WTC11 (cell line): Measurements from ENCODE around the gene PARL. TPM values are rescaled to one million over a fixed set of nuclear protein-coding genes. Genes with fewer than 3 reads are reported as not detected.

ENCODE experiments used
- ATAC-seq: fragments of 200-7000 bp; cut with Tn5 transposase; 2 replicates; pipeline ENCODE4 v1.10.0; 2021; ENCODE audit warnings: mild to moderate bottlenecking, moderate library complexity
- CTCF ChIA-PET: fragments of 300-600 bp; sonication (Branson Sonifier 250); formaldehyde crosslinking; loops from one replicate; lab custom pipeline; 2021; ENCODE audit warnings: antibody characterized with exemption; lab: Charles Lee
- POLR2A ChIA-PET: fragments of 350-600 bp; sonication (Branson Sonifier 250); formaldehyde crosslinking; loops from one replicate; lab custom pipeline; 2021; ENCODE audit warnings: antibody characterized with exemption; lab: Charles Lee
- DNase-seq: peaks from one replicate; pipeline ENCODE4 v3.0.0; 2021; ENCODE audit warnings: low spot score
- H3K27ac Mint-ChIP-seq: 2 replicates; pipeline ENCODE4 v1.8.0; 2021; ENCODE audit warnings: mixed read lengths
- H3K27me3 Mint-ChIP-seq: 2 replicates; pipeline ENCODE4 v1.8.0; 2021; ENCODE audit warnings: low read depth, mild to moderate bottlenecking, moderate library complexity, mixed read lengths
- H3K36me3 Mint-ChIP-seq: 2 replicates; pipeline ENCODE4 v1.8.0; 2021; ENCODE audit warnings: mixed read lengths
- H3K4me1 Mint-ChIP-seq: 2 replicates; pipeline ENCODE4 v1.8.0; 2022; ENCODE audit warnings: mixed read lengths
- H3K4me3 Mint-ChIP-seq: 2 replicates; pipeline ENCODE4 v1.8.0; 2021; ENCODE audit warnings: mild to moderate bottlenecking, moderate library complexity, mixed read lengths
- H3K9me3 Mint-ChIP-seq: 2 replicates; pipeline ENCODE4 v1.8.0; 2021; ENCODE audit warnings: mixed read lengths
- ATF3 ChIP-seq: sonication (generic); formaldehyde crosslinking; conservative IDR thresholded peaks from 2 replicates; pipeline ENCODE4 v1.8.1; 2022; ENCODE audit warnings: mild to moderate bottlenecking, missing genetic modification reagents
- CBFB ChIP-seq: sonication (generic); formaldehyde crosslinking; IDR thresholded peaks from 2 replicates; pipeline ENCODE4 v1.8.1; 2022; ENCODE audit warnings: mild to moderate bottlenecking, low read depth, missing genetic modification reagents
- CREB1 ChIP-seq: sonication (generic); formaldehyde crosslinking; IDR thresholded peaks from 2 replicates; pipeline ENCODE4 v1.8.0; 2023; ENCODE audit warnings: mild to moderate bottlenecking, missing genetic modification reagents
- CREM ChIP-seq: sonication (generic); formaldehyde crosslinking; IDR thresholded peaks from 2 replicates; pipeline ENCODE4 v1.8.1; 2022; ENCODE audit warnings: mild to moderate bottlenecking, missing genetic modification reagents, moderate library complexity
- FOXP1 ChIP-seq: sonication (generic); formaldehyde crosslinking; IDR thresholded peaks from 2 replicates; pipeline ENCODE4 v1.8.0; 2022; ENCODE audit warnings: missing genetic modification reagents, mild to moderate bottlenecking, moderate library complexity, borderline replicate concordance
- HMGXB4 ChIP-seq: sonication (generic); formaldehyde crosslinking; IDR thresholded peaks from 2 replicates; pipeline ENCODE4 v1.8.1; 2023; ENCODE audit warnings: mild to moderate bottlenecking, moderate library complexity, missing genetic modification reagents
- JAZF1 ChIP-seq: fragments of 250-450 bp; sonication (Bioruptor Pico); IDR thresholded peaks from 2 replicates; pipeline ENCODE4 v1.9.0; 2021; ENCODE audit warnings: moderate library complexity, mild to moderate bottlenecking, inconsistent platforms
- MXD4 ChIP-seq: fragments of 250-450 bp; sonication (Bioruptor Pico); IDR thresholded peaks from 2 replicates; pipeline ENCODE4 v1.8.0; 2021; ENCODE audit warnings: mild to moderate bottlenecking, moderate library complexity, borderline replicate concordance
- NFATC4 ChIP-seq: fragments of 250-450 bp; sonication (Bioruptor Pico); IDR thresholded peaks from 2 replicates; pipeline ENCODE4 v1.9.0; 2021; ENCODE audit warnings: mild to moderate bottlenecking
- NR2C2 ChIP-seq: sonication (generic); formaldehyde crosslinking; IDR thresholded peaks from 2 replicates; pipeline ENCODE4 v1.8.0; 2022; ENCODE audit warnings: mild to moderate bottlenecking, missing genetic modification reagents
- NR3C1 ChIP-seq: sonication (generic); formaldehyde crosslinking; conservative IDR thresholded peaks from 2 replicates; pipeline ENCODE4 v1.8.1; 2023; ENCODE audit warnings: low read depth, mild to moderate bottlenecking, missing genetic modification reagents
- RELA ChIP-seq: sonication (generic); formaldehyde crosslinking; IDR thresholded peaks from 2 replicates; pipeline ENCODE4 v1.8.1; 2022; ENCODE audit warnings: missing genetic modification reagents, mild to moderate bottlenecking, borderline replicate concordance
- SMAD3 ChIP-seq: sonication (generic); formaldehyde crosslinking; IDR thresholded peaks from 2 replicates; pipeline ENCODE4 v1.8.0; 2022; ENCODE audit warnings: missing genetic modification reagents, mild to moderate bottlenecking, borderline replicate concordance
- SMAD4 ChIP-seq: sonication (generic); formaldehyde crosslinking; IDR thresholded peaks from 2 replicates; pipeline ENCODE4 v1.8.0; 2022; ENCODE audit warnings: mild to moderate bottlenecking, missing genetic modification reagents
- TCF7 ChIP-seq: sonication (generic); formaldehyde crosslinking; IDR thresholded peaks from 2 replicates; pipeline ENCODE4 v1.8.0; 2022; ENCODE audit warnings: mild to moderate bottlenecking, low read depth, missing genetic modification reagents, moderate library complexity
- ZNF121 ChIP-seq: sonication (generic); formaldehyde crosslinking; IDR thresholded peaks from 2 replicates; pipeline ENCODE4 v1.8.0; 2023; ENCODE audit warnings: missing genetic modification reagents
- ZNF219 ChIP-seq: sonication (generic); formaldehyde crosslinking; IDR thresholded peaks from 2 replicates; pipeline ENCODE4 v1.8.0; 2023; ENCODE audit warnings: missing genetic modification reagents, mild to moderate bottlenecking, borderline replicate concordance
- ZNF232 ChIP-seq: sonication (generic); formaldehyde crosslinking; IDR thresholded peaks from 2 replicates; pipeline ENCODE4 v1.8.0; 2022; ENCODE audit warnings: mild to moderate bottlenecking, missing genetic modification reagents
- ZNF281 ChIP-seq: sonication (generic); formaldehyde crosslinking; IDR thresholded peaks from 2 replicates; pipeline ENCODE4 v1.8.0; 2023; ENCODE audit warnings: mild to moderate bottlenecking, missing genetic modification reagents
- ZNF416 ChIP-seq: fragments of 250-450 bp; sonication (Bioruptor Pico); IDR thresholded peaks from 2 replicates; pipeline ENCODE4 v1.9.0; 2021; ENCODE audit warnings: mild to moderate bottlenecking, inconsistent platforms
- ZNF423 ChIP-seq: fragments of 250-450 bp; sonication (Bioruptor Pico); IDR thresholded peaks from 2 replicates; pipeline ENCODE4 v2.1.2; 2022; ENCODE audit warnings: mild to moderate bottlenecking, moderate library complexity
- total RNA-seq: library from RNA; stranded (reverse); gene quantifications from 3 replicates; pipeline ENCODE4 v1.2.3, GENCODE V29; 2021
- TF ChIP-seq, protein P1 (sequence below): fragments of 250-450 bp; sonication (Bioruptor Pico); IDR thresholded peaks from 2 replicates; pipeline ENCODE4 v1.8.0; 2021; ENCODE audit warnings: mild to moderate bottlenecking
- TF ChIP-seq, protein P2 (sequence below): sonication (generic); formaldehyde crosslinking; IDR thresholded peaks from 2 replicates; pipeline ENCODE4 v1.8.1; 2023; ENCODE audit warnings: mild to moderate bottlenecking, missing genetic modification reagents

Gene PARL
- total RNA-seq, 1 experiment from 2014 or later, result 93.5 TPM

DNA sequence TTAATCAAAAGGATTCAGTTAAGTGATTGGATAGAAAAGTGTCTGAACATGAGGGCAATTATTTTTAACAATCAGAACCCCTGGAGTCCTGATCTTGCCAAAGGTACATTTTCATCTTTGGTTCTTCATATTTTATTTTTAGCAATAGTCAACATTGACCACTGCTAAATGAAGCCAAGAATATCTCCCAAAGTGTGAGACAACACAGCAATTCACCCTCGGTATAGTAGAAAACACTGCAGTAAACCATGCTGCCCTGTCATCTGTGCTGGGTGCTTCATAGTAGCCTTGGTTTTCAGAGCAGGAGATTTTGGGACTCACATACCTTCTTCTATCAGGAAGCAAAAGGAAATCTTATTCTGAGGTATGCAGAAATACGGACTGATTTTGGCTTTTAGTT lies 47.2 kb upstream of the PARL start:
- Mint-ChIP-seq H3K9me3 (no peaks in the 10 kb centered on the region), H3K36me3 (peaks cover 21% of the 10 kb centered on the region), H3K27me3 (no peaks in the 10 kb centered on the region), H3K27ac (no peak overlapping the region)
- ATAC-seq, result no peak
- CTCF ChIA-PET, result no interaction called here
- no peak for TF ChIP-seq SMAD3 (CRISPR knock-in tag)
- no peak for TF ChIP-seq NR2C2 (CRISPR knock-in tag)
- no peak for TF ChIP-seq SMAD4 (CRISPR knock-in tag)
- no peak for TF ChIP-seq NFATC4 (CRISPR knock-in tag)
- no peak for TF ChIP-seq CBFB (CRISPR knock-in tag)
- TF ChIP-seq CREB1 (CRISPR knock-in tag), result no peak
- no peak for TF ChIP-seq TCF7 (CRISPR knock-in tag)
- TF ChIP-seq JAZF1 (CRISPR knock-in tag), result no peak
- no peak for TF ChIP-seq FOXP1
- TF ChIP-seq ZNF423 (CRISPR knock-in tag), result no peak
- TF ChIP-seq ZNF121 (CRISPR knock-in tag), result no peak
- TF ChIP-seq, all 79 proteins: peak for 0
- Mint-ChIP-seq H3K4me1 (no peaks in the 10 kb centered on the region), H3K4me3 (no peak overlapping the region)
- POLR2A ChIA-PET, result no interaction called here
- DNase-seq, result no peak

DNA sequence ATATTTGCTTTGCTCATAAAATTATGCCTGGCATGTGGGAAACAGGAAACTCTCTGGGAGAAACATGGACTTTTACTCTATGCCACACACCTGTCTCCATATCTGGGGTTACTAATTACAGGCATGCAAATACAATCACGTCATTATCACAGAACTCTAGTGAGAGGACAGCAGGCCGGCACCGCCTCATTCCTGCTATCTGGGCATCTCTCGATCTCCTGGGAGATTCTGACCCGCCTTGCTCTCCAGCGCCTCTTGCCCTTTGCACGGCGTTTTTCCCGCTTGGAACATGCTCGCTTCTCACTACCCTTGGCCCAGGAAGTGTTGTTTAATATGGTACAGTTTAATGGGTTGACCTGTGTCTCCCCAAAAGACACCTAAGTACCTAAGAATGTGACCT lies 45.4 kb upstream of the PARL start:
- DNase-seq (no peak), ATAC-seq (no peak)
- H3K9me3 Mint-ChIP-seq, result no peaks in the 10 kb centered on the region
- ChIA-PET CTCF (interaction anchor here (1.1 kb wide), 1 partner anchor 26 kb away, joined by 3 read pairs; no protein-coding TSS in a partner anchor), POLR2A (no interaction called here)
- H3K27me3 Mint-ChIP-seq, result no peaks in the 10 kb centered on the region
- TF ChIP-seq ZNF219 (CRISPR knock-in tag), result no peak
- no peak for TF ChIP-seq CREM (CRISPR knock-in tag)
- no peak for TF ChIP-seq NR3C1 (CRISPR knock-in tag)
- no peak for TF ChIP-seq HMGXB4 (CRISPR knock-in tag)
- no peak for TF ChIP-seq ZNF416 (CRISPR knock-in tag)
- no peak for TF ChIP-seq ZNF281
- no peak for TF ChIP-seq ZNF232
- TF ChIP-seq, protein P1, sequence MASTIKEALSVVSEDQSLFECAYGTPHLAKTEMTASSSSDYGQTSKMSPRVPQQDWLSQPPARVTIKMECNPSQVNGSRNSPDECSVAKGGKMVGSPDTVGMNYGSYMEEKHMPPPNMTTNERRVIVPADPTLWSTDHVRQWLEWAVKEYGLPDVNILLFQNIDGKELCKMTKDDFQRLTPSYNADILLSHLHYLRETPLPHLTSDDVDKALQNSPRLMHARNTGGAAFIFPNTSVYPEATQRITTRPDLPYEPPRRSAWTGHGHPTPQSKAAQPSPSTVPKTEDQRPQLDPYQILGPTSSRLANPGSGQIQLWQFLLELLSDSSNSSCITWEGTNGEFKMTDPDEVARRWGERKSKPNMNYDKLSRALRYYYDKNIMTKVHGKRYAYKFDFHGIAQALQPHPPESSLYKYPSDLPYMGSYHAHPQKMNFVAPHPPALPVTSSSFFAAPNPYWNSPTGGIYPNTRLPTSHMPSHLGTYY (CRISPR knock-in tag), result no peak
- no peaks in the 10 kb centered on the region for H3K4me1 Mint-ChIP-seq
- H3K4me3 Mint-ChIP-seq, result no peak overlapping the region
- H3K27ac Mint-ChIP-seq, result no peak overlapping the region; the same call in 1 of the 2 replicates
- peaks cover 13% of the 10 kb centered on the region for H3K36me3 Mint-ChIP-seq

- Mint-ChIP-seq H3K36me3 (peaks cover 29% of the 10 kb centered on the region), H3K27me3 (no peaks in the 10 kb centered on the region), H3K27ac (no peak overlapping the region), H3K9me3 (no peaks in the 10 kb centered on the region), H3K4me1 (no peaks in the 10 kb centered on the region), H3K4me3 (no peak overlapping the region)
- ATAC-seq (no peak), DNase-seq (no peak)
- ChIA-PET CTCF (no interaction called here), POLR2A (no interaction called here)
- TF ChIP-seq, protein P1 (CRISPR knock-in tag), result no peak
- TF ChIP-seq MXD4 (no peak), RELA (CRISPR knock-in tag) (no peak), ATF3 (no peak), HMGXB4 (CRISPR knock-in tag) (no peak)
- TF ChIP-seq, protein P2, sequence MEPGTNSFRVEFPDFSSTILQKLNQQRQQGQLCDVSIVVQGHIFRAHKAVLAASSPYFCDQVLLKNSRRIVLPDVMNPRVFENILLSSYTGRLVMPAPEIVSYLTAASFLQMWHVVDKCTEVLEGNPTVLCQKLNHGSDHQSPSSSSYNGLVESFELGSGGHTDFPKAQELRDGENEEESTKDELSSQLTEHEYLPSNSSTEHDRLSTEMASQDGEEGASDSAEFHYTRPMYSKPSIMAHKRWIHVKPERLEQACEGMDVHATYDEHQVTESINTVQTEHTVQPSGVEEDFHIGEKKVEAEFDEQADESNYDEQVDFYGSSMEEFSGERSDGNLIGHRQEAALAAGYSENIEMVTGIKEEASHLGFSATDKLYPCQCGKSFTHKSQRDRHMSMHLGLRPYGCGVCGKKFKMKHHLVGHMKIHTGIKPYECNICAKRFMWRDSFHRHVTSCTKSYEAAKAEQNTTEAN (CRISPR knock-in tag), result no peak
Measured at GRCh38 chr3:183927059-183927458, 42.4 kb upstream of the PARL start.
